ENCODE results near the gene BCL2L2. TPM values are rescaled to one million over a fixed set of nuclear protein-coding genes. Genes with fewer than 3 reads are reported as not detected.

Gene BCL2L2
- total and polyA plus RNA-seq, 9 of the 15 experiments (the other 6 are each of a cell fraction or from before 2014, with no cell fraction given), result 2.6 to 32.5 (median 14.7) TPM

GRCh38 chr14:23355871-23356435 lies 49.3 kb downstream of the BCL2L2 start:
- no peaks in the 10 kb centered on the region for H3K9me1 ChIP-seq (ENCODE audit: control insufficient read depth, insufficient read depth, low read length)
- 4% methylated on average over 6 of the region's 6 CpGs for WGBS (ENCODE audit: insufficient coverage, low coverage, missing lambda C conversion rate)
- BruUV-seq (replicated peaks), result no TSS peak
- peaks cover 17 to 60% of the 10 kb centered on the region in 2 experiments for H3K27me3 ChIP-seq (ENCODE audit: control insufficient read depth in 2 of 2, insufficient read depth in 2 of 2, low read length in 2 of 2)
- H3K4me3 ChIP-seq, result no peak overlapping the region
- DNase-seq (ENCODE audit: extremely low read depth in 1 of 4, low spot score in 3 of 4) (no peak), ATAC-seq (no peak), FAIRE-seq (no peak)
- POLR2A ChIA-PET, result no interaction called here
- H4K20me1 ChIP-seq (replicated peaks; ENCODE audit: control insufficient read depth, insufficient read depth, low read length), result no peaks in the 10 kb centered on the region; the same call in 1 of the 2 replicates
- no peaks in the 10 kb centered on the region for H3K79me2 ChIP-seq (ENCODE audit: control insufficient read depth, insufficient read depth, low read length)
- TF ChIP-seq EP400 (IDR thresholded peaks at IDR 0.05), result no peak
- TF ChIP-seq ZNF668 (CRISPR knock-in tag; IDR thresholded peaks at IDR 0.05), result no peak
- TF ChIP-seq MAX (CRISPR knock-in tag; IDR thresholded peaks at IDR 0.05), result no peak
- no peak for TF ChIP-seq SPI1 (IDR thresholded peaks at IDR 0.05; ENCODE audit: borderline replicate concordance, low read depth, low read length)
- no peak for TF ChIP-seq SNIP1 (IDR thresholded peaks at IDR 0.05; ENCODE audit: low read depth)
- no peak for TF ChIP-seq FOS (IDR thresholded peaks at IDR 0.05; ENCODE audit: extremely low read depth, insufficient read length)
- TF ChIP-seq ZC3H8 (IDR thresholded peaks at IDR 0.05), result no peak
- no peak for TF ChIP-seq NR2C2 (CRISPR knock-in tag; IDR thresholded peaks at IDR 0.05)
- TF ChIP-seq NR2C2 (tag; IDR thresholded peaks at IDR 0.05), result no peak
- no peak for TF ChIP-seq PCBP1 (IDR thresholded peaks at IDR 0.05; ENCODE audit: low read depth, low read length, poor library complexity, severe bottlenecking)
- intact Hi-C loops (cut with micrococcal nuclease) (no loop called here), in situ Hi-C loops (cut with MboI) (no loop called here)
- CTCF ChIA-PET (ENCODE audit: low intra/inter-chr PET ratio), result no interaction called here
- H2AFZ ChIP-seq (ENCODE audit: low read depth, low read length), result no peak overlapping the region
- peaks cover 0 to 17% of the 10 kb centered on the region in 2 experiments; a peak in 3 of 5 replicates for H3K4me1 ChIP-seq (replicated peaks in 1 of 2; ENCODE audit: control insufficient read depth in 2 of 2, insufficient read depth in 2 of 2, low read length in 2 of 2)
- H3K4me2 ChIP-seq (ENCODE audit: insufficient read depth, low read length), result no peak overlapping the region
- no peaks in the 10 kb centered on the region for H3K9me3 ChIP-seq (replicated peaks; ENCODE audit: control insufficient read depth, insufficient read depth, low read depth, low read length)
- no peak overlapping the region for H3K27ac ChIP-seq (ENCODE audit: extremely low read depth, low read depth, low read length)
- no peaks in the 10 kb centered on the region for H3K36me3 ChIP-seq (ENCODE audit: control insufficient read depth, insufficient read depth, low read length)
- H3K9ac ChIP-seq (ENCODE audit: insufficient read depth in 1 of 2, low read depth in 2 of 2, low read length in 2 of 2), result no peak overlapping the region

Data from K562 (cell line).